SK-MEL-5 (cell line): ENCODE results near the gene SLC6A9. TPM values are rescaled to one million over a fixed set of nuclear protein-coding genes. Genes with fewer than 3 reads are reported as not detected.

Experiments used
- DNase-seq: peaks from one replicate; pipeline ENCODE4 v3.0.0-alpha.2; 2016; ENCODE audit warnings: low read depth, low spot score
- in situ Hi-C: cut with HindIII; loops from 2 replicates; pipeline ENCODE4 v1.10.0; 2016; ENCODE audit warnings: low sequenced_read_pairs, high pct_unique_total_duplicates, low pct_unique_long_range_greater_than_20kb
- total RNA-seq: library from RNA; depleted of rRNA; stranded (reverse); fragments of >200 nt; shearing (Covaris generic); gene quantifications from 2 replicates; pipeline ENCODE4 v1.2.3, GENCODE V29; 2014

Gene SLC6A9
- total RNA-seq, 1 experiment from 2014 or later: 0.77 TPM

DNA sequence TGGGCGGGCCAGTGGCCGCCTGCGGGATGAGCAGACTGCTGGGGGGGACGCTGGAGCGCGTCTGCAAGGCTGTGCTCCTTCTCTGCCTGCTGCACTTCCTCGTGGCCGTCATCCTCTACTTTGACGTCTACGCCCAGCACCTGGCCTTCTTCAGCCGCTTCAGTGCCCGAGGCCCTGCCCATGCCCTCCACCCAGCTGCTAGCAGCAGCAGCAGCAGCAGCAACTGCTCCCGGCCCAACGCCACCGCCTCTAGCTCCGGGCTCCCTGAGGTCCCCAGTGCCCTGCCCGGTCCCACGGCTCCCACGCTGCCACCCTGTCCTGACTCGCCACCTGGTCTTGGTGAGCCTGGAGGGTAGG, 50.1 kb downstream of the SLC6A9 start:
- no peak for DNase-seq

GRCh38 chr1:43980255-43981134, 50.8 kb downstream of the SLC6A9 start:
- DNase-seq: no peak
- in situ Hi-C loops: no loop called here

More for the DNA sequence above, 50.1 kb downstream of the SLC6A9 start:
- in situ Hi-C loops: no loop called here

DNA sequence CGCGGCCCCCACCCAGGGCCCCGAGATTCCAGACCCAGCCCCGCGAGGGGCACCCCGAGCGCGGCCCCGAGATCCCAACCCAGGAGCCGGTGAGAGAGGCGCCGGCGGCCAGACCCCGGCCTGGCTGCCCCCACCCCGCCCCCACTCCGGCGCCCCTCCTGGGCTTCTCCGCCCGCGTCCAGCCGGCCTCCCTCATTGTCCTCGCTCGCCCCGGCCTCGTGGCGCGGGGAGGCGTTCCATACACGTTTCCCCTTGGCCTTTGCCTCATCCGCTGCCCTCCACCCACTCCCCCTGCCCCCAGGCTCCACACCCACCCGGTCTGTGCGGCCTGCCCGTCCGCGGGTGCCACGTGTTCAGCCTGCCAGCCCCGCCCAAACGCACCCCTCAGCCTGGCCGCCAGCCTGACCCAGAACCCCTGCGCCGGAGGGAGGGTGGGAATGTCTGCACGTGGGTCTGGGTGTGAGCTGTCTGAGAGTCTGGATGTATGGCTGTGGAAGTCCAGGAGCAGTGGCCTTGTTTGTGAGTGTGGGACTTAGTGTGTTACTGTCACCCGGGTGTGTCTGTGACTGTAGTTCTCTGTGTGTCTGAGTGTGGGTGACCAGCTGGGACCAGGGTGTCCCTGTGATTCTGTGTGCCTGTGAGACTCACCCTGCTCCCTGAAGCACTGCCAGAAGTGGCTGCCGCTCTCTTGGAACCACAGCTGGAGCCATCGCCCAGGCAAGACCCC, 51.6 kb downstream of the SLC6A9 start:
- DNase-seq: no peak

GRCh38 chr1:43979261-43979527, 52.1 kb downstream of the SLC6A9 start:
- in situ Hi-C loops: no loop called here
- DNase-seq: no peak

More for the DNA sequence above, 51.6 kb downstream of the SLC6A9 start:
- in situ Hi-C loops: no loop called here

DNA sequence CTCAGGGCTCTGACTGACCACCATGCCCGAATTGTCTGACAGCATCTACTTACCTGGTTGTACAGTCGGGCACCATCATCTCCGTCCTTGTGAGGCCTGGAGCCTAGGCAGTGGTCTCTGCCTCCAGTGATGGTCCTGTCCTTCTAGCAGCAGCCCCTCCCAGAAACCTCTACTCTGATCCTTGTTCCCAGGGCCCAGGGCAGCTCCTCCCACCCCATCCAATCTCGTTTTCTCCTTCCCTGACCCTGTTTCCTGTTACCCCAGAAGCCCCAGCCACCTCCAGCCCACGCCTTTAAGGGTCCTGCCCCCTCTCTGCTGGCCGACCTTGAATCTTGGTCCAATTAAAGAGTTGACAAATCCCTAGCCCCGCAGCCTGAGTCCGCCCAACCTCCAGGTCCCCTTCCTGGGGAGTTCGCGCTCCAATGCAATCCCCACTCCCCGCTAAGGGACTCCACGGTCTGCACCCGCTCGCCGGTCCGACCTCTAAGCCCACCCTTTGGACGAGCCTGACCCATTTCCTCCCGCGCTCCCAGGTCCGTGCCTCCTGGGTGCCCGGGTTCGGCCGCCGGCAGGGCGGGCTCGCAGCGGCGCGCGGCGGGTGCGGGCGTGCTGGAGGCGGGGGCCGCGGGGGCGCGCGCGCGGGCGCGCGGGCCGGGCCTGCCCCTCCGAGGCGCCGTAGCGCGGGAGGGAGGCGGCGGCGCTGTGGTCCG, 52.6 kb downstream of the SLC6A9 start, which contains the start of gene B4GALT2:
TSS of gene B4GALT2 (plus strand) at position 660 of the 710 bp plus-strand sequence. CDS start 1,951 bp downstream, outside the sequence.
- no peak for DNase-seq
- in situ Hi-C loops: no loop called here

GRCh38 chr1:43978264-43978550, 53.1 kb downstream of the SLC6A9 start:
- in situ Hi-C loops: no loop called here
- no peak for DNase-seq

DNA sequence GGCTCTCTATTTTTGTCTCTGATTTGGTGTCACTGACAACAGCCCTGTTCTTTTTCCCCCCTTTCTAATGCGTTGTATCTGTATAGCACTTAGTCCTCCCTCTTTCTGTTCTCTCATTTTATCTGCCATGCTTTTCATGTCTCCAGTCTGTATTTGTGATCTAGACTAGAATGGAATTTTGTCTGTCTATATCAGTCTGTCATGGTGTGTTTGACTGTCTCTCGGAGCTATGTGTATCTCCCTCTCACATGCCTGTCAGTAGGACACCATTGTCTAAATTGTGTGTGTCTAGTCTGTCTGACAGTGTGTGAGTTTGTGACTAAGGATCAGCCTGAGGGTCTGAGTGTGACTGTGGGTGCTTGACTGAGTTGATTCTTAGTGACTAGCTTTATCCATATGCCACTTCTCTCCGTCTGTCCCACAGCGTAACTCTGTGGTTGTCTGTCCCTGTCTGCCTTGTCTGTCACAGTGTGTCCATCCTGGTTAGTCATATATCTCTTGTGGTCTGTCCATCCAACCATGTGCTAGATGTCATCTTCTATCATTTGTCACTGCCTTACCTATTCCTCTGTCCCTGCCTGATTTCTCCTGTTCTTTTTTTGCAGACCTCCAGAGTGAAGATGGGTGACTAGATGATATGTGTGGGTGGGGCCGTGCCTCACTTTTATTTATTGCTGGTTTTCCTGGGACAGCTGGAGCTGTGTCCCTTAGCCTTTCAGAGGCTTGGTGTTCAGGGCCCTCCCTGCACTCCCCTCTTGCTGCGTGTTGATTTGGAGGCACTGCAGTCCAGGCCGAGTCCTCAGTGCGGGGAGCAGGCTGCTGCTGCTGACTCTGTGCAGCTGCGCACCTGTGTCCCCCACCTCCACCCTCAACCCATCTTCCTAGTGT, 53.6 kb downstream of the SLC6A9 start:
- DNase-seq: no peak
- in situ Hi-C loops: no loop called here

GRCh38 chr1:43976890-43977289, 54.4 kb downstream of the SLC6A9 start:
- in situ Hi-C loops: no loop called here
- DNase-seq: no peak

DNA sequence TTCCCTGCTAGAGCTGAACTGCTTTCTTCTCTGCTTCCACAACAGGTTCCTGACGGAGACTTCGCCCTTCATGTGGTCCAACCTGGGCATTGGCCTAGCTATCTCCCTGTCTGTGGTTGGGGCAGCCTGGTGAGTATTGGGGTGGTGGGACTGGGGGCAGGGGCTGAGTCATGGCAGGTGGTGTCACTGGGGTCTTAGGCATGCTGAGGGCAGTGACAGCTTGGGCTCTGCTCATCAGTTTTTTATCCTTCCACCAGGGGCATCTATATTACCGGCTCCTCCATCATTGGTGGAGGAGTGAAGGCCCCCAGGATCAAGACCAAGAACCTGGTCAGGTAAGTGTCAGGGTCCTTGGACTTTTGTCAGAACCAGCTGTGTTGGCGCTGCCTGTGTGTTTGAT, 55.2 kb downstream of the SLC6A9 start:
- in situ Hi-C loops: no loop called here
- DNase-seq: no peak

DNA sequence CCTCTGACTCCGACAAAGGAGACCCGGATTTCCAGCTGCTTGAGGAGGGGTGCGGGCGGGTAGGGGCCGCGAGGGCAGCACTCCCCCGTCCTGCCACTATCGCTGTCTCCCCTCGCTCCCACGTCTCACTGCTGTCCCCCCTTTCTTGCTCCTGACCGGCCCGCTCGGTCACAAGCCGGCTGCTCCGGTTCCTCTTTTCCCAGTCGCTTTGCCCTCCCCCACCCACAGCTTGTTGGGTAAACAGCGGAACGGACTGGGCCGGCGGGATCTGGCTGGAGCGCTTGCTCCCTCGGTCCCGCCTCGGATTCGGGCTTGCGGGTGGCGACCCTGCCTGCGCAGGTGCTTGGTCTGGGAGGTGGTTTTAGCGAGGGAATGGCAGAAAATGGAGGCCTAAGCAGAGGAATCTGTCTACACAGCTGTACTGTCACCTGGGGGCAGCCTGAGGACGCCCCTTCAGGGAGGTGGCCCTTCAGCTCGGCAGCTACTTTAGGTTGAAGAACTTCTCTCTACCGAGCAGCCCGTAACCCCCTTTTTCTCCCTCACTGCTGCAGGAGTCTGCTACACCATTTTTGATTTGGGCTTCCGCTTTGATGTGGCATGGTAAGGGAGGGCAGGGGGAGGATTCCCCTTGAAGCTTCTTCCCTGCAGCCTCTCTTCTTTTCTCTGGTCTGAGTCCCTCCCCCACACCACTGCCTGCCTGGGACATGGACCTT, 55.9 kb downstream of the SLC6A9 start:
- no peak for DNase-seq
- in situ Hi-C loops: no loop called here

DNA sequence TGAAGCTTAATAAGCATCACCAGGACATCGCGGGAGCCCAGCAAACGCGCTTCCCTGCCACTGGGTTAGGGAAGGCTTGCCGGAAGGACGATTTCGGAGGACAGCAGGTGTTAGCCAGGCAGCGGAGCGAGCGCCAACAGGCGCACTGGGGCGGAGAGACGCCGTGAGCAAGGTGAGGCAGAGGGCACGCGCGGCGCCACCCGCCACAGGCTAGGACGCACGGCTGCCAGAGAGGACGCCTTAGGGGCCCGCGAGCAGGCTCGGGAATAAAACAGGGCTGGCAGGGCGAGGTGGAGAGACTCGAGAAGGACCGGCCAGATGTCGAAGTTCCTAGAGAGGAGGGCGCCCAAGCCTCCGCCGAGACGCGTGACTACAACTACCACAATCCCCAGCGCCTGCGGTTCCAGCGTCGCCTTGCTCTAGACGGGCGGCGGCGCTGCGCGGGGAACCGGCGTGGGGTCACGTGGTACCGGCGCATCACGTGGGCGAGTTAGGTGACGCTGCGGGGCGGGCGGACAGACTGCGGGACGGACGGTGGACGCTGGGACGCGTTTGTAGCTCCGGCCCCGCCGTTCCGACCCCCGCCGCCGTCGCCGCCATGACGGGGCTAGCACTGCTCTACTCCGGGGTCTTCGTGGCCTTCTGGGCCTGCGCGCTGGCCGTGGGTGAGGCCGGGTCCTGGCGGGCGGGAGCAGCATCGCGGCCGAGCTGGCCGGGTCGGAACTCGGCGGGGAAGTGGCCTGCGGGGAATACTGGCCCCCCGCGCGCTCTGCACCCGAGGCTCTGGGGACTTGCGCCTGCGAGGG, 56.6 kb downstream of the SLC6A9 start, which contains the start of gene ATP6V0B:
TSS of gene ATP6V0B (plus strand) at position 518 of the 806 bp plus-strand sequence. CDS start at position 599, 81 bp downstream.
- DNase-seq: peak; percentile 92
- in situ Hi-C loops: no loop called here

- no peak for DNase-seq
- in situ Hi-C loops: no loop called here
Observed at GRCh38 chr1:43973981-43974442, 57.2 kb downstream of the SLC6A9 start.

DNA sequence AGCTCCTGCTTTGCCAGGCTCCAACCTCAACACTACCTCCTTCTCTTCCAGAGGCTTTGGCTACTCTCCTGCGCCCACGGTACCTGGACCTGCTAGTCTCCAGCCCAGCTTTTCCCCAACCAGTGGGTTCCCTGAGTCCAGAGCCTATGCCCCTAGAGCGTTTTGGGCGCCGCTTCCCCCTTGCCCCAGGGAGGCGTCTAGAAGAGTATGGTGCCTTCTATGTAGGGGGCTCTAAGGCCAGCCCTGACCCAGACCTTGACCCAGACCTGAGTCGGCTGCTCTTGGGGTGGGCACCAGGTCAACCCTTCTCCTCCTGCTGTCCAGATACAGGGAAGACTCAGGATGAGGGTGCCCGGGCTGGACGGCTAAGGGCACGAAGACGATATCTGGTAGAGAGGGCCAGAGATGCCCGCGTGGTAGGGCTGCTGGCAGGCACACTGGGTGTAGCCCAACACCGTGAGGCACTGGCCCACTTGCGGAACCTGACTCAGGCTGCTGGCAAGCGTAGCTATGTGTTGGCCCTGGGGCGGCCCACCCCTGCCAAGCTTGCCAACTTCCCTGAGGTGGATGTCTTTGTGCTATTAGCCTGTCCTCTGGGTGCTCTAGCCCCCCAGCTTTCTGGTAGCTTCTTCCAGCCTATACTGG, 59.8 kb downstream of the SLC6A9 start:
- in situ Hi-C loops: no loop called here

DNA sequence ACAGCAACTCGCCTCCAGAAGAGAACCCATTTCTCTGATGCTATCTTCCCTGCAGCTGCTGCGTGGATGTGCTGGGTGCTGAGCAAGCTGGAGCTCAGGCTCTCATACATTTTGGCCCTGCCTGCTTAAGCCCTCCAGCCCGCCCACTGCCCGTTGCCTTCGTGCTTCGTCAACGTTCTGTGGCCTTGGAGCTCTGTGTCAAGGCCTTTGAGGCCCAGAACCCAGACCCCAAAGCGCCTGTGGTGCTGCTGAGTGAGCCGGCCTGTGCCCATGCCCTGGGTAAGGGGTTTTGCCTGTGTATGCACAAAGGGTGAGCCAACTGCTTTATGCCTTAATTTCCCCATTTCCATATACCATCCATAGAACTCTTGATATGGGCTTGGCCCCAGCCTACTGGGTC, 60.4 kb downstream of the SLC6A9 start:
- in situ Hi-C loops: no loop called here
- DNase-seq: no peak

More for the DNA sequence above, 59.8 kb downstream of the SLC6A9 start:
- no peak for DNase-seq

- DNase-seq: no peak
- in situ Hi-C loops: no loop called here
Observed at GRCh38 chr1:43970502-43970901, 60.8 kb downstream of the SLC6A9 start.
